Spleen (tissue), 7 donors: ENCODE measurements around the gene OR8B8.

ENCODE experiments used
- CTCF ChIP-seq, 11 experiments: fragments of 200-600 bp in 7 of 11; fragments of 450-650 bp in 4 of 11; sonication (generic) in 4 of 11; IDR thresholded peaks in 8 of 11; conservative IDR thresholded peaks in 3 of 11; 1 replicate in 7 of 11; 2 replicates in 4 of 11; pipeline versions ENCODE4 v1.4.0 to v1.8.0; 2016 to 2021; ENCODE audit warnings: antibody characterized with exemption in 11 of 11, inconsistent platforms in 4 of 11, mild to moderate bottlenecking in 1 of 11
- POLR2A ChIP-seq, 3 donors: fragments of 450-650 bp; IDR thresholded peaks; one replicate each; pipeline ENCODE4 v1.5.1; 2017; ENCODE audit warnings: antibody characterized with exemption in 3 of 3, mild to moderate bottlenecking in 1 of 3
- POLR2AphosphoS5 ChIP-seq, 3 donors: sonication (generic); formaldehyde crosslinking; IDR thresholded peaks; one replicate each; pipeline ENCODE4 v1.5.1; 2017; ENCODE audit warnings: antibody characterized with exemption in 3 of 3
- donor health status: DM: no; HTN: no; CAD: no; lungs with moderate emphysema.
- donor health status: DM: no; HTN: no; CAD: no.
- donor health status: DM: no; HTN: no; CAD: no.

GRCh38 chr11:124493016-124493655 is 47.6 kb upstream of the OR8B8 start:
- TF ChIP-seq CTCF (IDR thresholded peaks at IDR 0.05 in 8 of 11, conservative IDR thresholded peaks at IDR 0.05 in 3 of 11) (no peak), POLR2A (IDR thresholded peaks at IDR 0.05) (no peak), POLR2AphosphoS5 (IDR thresholded peaks at IDR 0.05) (no peak)
